SH-SY5Y (cell line): ENCODE data around the gene TST.

Source experiments
- GATA2 ChIP-seq: IDR thresholded peaks from 2 replicates; pipeline ENCODE4 v1.6.1; 2011; ENCODE audit warnings: mild to moderate bottlenecking, low read depth, low read length
- GATA3 ChIP-seq: IDR thresholded peaks from 2 replicates; pipeline ENCODE4 v1.6.1; 2011; ENCODE audit warnings: low read depth, mild to moderate bottlenecking, low read length, moderate library complexity

- TF ChIP-seq GATA3 (no peak), GATA2 (no peak)
Observed at GRCh38 chr22:37056246-37056645, 37.0 kb upstream of the TST start.
